IPS-20b (cell line): ENCODE results near the gene BTNL9.
"Not testable (repeated sequence)": the region's sequence is repeated elsewhere in the genome, so short reads cannot be mapped to it uniquely, and the experiment has no call there.

Experiments used
- H3K27ac ChIP-seq: one replicate; pipeline ENCODE4 v1.5.1; 2013; ENCODE audit warnings: low read length
- H3K27me3 ChIP-seq: 2 replicates; pipeline ENCODE4 v1.6.1; 2013; ENCODE audit warnings: mild to moderate bottlenecking, low read length, inconsistent platforms; ENCODE audit not compliant: insufficient read depth
- H3K36me3 ChIP-seq: 2 replicates; pipeline ENCODE4 v1.6.1; 2013; ENCODE audit warnings: low read depth, mild to moderate bottlenecking, inconsistent platforms, low read length, moderate library complexity; ENCODE audit not compliant: insufficient read depth
- H3K4me1 ChIP-seq: 2 replicates; pipeline ENCODE4 v1.6.1; 2013; ENCODE audit warnings: mild to moderate bottlenecking, control low read depth, inconsistent platforms, low read length, moderate library complexity; ENCODE audit not compliant: insufficient read depth
- H3K4me3 ChIP-seq: 2 replicates; pipeline ENCODE4 v1.5.1; 2013; ENCODE audit warnings: mild to moderate bottlenecking, low read length, inconsistent platforms
- H3K9ac ChIP-seq: 2 replicates; pipeline ENCODE4 v1.6.1; 2013; ENCODE audit warnings: low read depth, mild to moderate bottlenecking, inconsistent platforms, low read length, moderate library complexity
- H3K9me3 ChIP-seq: 2 replicates; pipeline ENCODE4 v1.6.1; 2013; ENCODE audit warnings: mild to moderate bottlenecking, low read depth, low read length, inconsistent platforms; ENCODE audit not compliant: insufficient read depth

Gene BTNL9

GRCh38 chr5:181088289-181088688 lies 48.2 kb downstream of the BTNL9 start:
- no peak overlapping the region for H3K9ac ChIP-seq
- no peak overlapping the region for H3K4me3 ChIP-seq
- no peak overlapping the region for H3K27ac ChIP-seq
- H3K36me3 ChIP-seq, result no peaks in the 10 kb centered on the region
- no peaks in the 10 kb centered on the region for H3K4me1 ChIP-seq
- peaks cover 17% of the 10 kb centered on the region for H3K27me3 ChIP-seq
- H3K9me3 ChIP-seq, result no peaks in the 10 kb centered on the region

GRCh38 chr5:181092428-181092827 lies 52.4 kb downstream of the BTNL9 start:
- no peaks in the 10 kb centered on the region for H3K36me3 ChIP-seq
- no peaks in the 10 kb centered on the region for H3K27me3 ChIP-seq
- no peaks in the 10 kb centered on the region for H3K4me1 ChIP-seq
- no peak overlapping the region for H3K27ac ChIP-seq
- no peak overlapping the region for H3K4me3 ChIP-seq
- H3K9ac ChIP-seq, result no peak overlapping the region
- H3K9me3 ChIP-seq, result no peaks in the 10 kb centered on the region

GRCh38 chr5:181095162-181095561 lies 55.1 kb downstream of the BTNL9 start:
- H3K9me3 ChIP-seq, H3K27ac ChIP-seq, H3K4me3 ChIP-seq, H3K9ac ChIP-seq, H3K36me3 ChIP-seq, H3K4me1 ChIP-seq: not testable (repeated sequence)
- H3K27me3 ChIP-seq, result peaks cover 16% of the 10 kb centered on the region

- not testable (repeated sequence) for H3K4me3 ChIP-seq, H3K4me1 ChIP-seq, H3K9me3 ChIP-seq, H3K36me3 ChIP-seq, H3K9ac ChIP-seq, H3K27ac ChIP-seq
- H3K27me3 ChIP-seq, result peaks cover 21% of the 10 kb centered on the region
Measured at GRCh38 chr5:181096721-181097382, 56.8 kb downstream of the BTNL9 start.

GRCh38 chr5:181097383-181097753 lies 57.3 kb downstream of the BTNL9 start:
- H3K27ac ChIP-seq, H3K4me3 ChIP-seq, H3K9me3 ChIP-seq, H3K36me3 ChIP-seq, H3K9ac ChIP-seq, H3K4me1 ChIP-seq: not testable (repeated sequence)
- H3K27me3 ChIP-seq, result peaks cover 21% of the 10 kb centered on the region

- H3K9me3 ChIP-seq, H3K9ac ChIP-seq, H3K4me1 ChIP-seq, H3K27ac ChIP-seq, H3K4me3 ChIP-seq, H3K36me3 ChIP-seq: not testable (repeated sequence)
- H3K27me3 ChIP-seq, result peaks cover 21% of the 10 kb centered on the region
Measured at GRCh38 chr5:181097759-181098491, 57.9 kb downstream of the BTNL9 start.

- Histone ChIP-seq H3K9me3 (no peaks in the 10 kb centered on the region), H3K4me3 (no peak overlapping the region), H3K27ac (no peak overlapping the region), H3K27me3 (peaks cover 25% of the 10 kb centered on the region), H3K4me1 (no peaks in the 10 kb centered on the region), H3K36me3 (no peaks in the 10 kb centered on the region), H3K9ac (no peak overlapping the region)
Measured at GRCh38 chr5:181098762-181099601, 58.9 kb downstream of the BTNL9 start.

- Histone ChIP-seq H3K27me3 (peaks cover 32% of the 10 kb centered on the region), H3K4me3 (no peak overlapping the region), H3K9ac (no peak overlapping the region), H3K27ac (no peak overlapping the region), H3K36me3 (no peaks in the 10 kb centered on the region), H3K4me1 (no peaks in the 10 kb centered on the region), H3K9me3 (no peaks in the 10 kb centered on the region)
Measured at GRCh38 chr5:181099602-181100086, 59.6 kb downstream of the BTNL9 start.

GRCh38 chr5:181100121-181100875 lies 60.2 kb downstream of the BTNL9 start:
- no peaks in the 10 kb centered on the region for H3K4me1 ChIP-seq
- no peak overlapping the region for H3K9ac ChIP-seq
- peaks cover 38% of the 10 kb centered on the region for H3K27me3 ChIP-seq
- no peak overlapping the region for H3K27ac ChIP-seq
- H3K36me3 ChIP-seq, result no peaks in the 10 kb centered on the region
- peak overlapping the region; percentile 43; the same call in 1 of the 2 replicates for H3K4me3 ChIP-seq
- no peaks in the 10 kb centered on the region for H3K9me3 ChIP-seq

GRCh38 chr5:181101030-181101641 lies 61.1 kb downstream of the BTNL9 start:
- H3K4me1 ChIP-seq, H3K4me3 ChIP-seq, H3K9ac ChIP-seq, H3K27ac ChIP-seq, H3K9me3 ChIP-seq, H3K36me3 ChIP-seq: not testable (repeated sequence)
- peaks cover 46% of the 10 kb centered on the region for H3K27me3 ChIP-seq
